HG03139 (cell line): ENCODE measurements around the gene AKAP5.

Experiments
- ATAC-seq: cut with Tn5 transposase; IDR thresholded peaks from one replicate; pipeline ENCODE4 v1.9.1; 2021; ENCODE audit not compliant: unreplicated experiment

Gene AKAP5

DNA sequence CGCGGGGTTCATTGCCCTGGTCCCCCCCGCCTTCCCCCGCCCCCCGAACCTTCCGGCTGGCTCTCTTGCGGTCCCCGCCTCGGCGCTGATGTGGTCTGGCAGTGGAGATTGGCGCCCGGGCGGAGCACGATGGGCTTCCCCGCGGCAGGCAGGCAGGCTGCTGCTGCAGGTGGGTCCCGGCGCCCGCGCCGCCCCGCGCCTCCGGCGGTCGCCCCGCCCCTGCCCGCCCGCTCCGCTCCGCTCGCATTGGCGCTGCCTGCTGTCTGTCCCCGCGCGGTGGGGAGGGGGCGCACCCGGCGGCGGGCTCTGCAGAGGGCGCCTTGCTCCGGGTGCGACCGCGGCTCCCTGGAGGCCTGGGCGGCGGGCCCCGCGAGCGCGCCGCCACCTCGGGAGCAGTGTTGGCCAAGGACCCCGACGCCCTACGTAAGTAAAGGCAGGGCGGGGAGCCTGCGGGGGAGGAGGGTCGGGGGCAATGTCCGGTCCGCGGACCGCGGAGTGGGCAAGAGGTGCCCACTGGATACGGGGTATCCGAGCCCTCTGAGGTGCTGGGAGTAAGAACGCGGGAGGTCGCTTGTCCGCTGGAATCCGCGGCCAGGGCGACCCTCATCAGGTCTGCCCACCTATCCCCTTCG lies at the start of gene AKAP5:
Gene AKAP5, plus strand, starts transcription at position 309 of the 632 bp plus-strand sequence. CDS start 2,896 bp downstream, outside the sequence.
- ATAC-seq: no peak

DNA sequence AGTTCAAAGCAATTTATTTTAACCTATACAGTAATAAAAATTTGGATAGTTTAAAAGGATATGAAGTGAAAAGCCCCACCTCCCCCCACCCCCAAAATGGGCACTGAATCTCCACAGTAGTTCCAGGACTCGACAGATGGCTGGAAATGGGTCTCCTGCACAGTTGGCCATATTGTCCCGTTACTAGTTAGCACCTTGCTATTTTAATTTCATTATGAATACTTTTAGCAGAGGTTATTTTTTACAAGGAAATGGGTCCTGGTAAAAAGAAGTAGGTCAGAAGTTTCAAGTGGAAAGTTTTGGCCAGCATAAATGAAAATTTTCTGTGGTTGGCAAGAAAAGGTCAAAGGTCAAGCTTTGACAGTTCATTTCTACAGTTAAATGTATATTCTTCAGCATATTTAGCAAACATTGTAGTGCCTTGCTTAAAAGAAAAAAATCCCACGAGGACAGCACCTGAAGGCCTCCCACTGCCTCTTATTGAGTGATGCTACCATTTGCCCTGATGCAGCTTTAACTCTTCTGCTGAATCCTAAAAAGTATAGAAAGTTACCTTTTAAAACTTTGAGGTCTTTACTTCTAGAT lies 48.9 kb upstream of the AKAP5 start:
- ATAC-seq: no peak

DNA sequence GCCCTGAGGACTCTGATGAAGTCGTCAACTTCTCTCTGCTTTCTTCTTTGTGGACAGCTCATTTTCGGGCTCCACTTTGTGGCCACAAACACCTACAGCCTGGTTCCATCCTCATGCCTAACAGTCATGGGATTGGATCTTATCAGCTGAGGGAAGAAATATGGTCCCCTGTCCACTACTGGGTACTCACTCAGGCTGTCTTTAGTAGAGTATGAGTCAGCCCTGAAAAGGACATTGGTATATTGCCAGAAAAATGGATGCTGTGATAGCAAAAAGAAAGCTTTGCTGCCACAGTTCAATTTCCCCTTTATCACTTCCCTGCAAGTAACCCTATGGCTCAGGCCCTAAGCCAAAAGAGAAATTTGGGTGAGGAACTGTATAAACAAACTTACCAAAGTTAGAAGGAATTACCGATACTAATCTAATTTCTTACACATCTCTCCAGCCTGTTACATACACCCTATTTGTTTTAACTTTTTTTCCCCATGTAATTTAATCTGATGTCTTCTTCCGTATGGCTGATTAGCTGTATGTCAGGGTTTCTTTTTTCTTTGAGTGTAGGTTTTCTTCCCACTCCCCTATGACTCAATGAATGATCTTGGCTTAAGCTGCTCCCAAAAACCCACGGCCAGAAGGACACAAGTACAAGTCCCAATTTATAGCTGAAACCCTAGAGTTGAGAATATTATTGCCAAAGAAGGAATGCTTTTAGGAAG lies 48.1 kb upstream of the AKAP5 start:
- ATAC-seq: no peak

GRCh38 chr14:64417771-64418125 lies 47.6 kb upstream of the AKAP5 start:
- ATAC-seq: no peak

DNA sequence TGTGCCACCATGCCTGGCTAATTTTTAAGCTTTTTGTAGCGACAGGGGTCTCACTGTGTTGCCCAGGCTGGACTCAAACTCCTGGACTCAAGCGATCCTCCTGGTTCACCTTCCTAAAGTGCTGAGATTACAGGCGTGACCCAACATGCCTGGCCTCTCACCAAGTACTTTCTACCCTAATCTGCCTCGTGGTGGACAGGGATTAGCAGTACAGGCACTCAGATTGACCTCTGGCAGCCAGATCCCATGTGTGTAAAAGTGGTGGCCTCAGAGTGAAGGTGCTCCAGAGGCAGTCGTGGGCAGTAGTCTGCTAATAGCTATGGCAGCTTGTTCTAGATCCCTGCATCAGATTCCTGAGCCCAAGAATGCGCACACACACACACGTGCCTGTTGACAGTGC lies 46.3 kb upstream of the AKAP5 start:
- no peak for ATAC-seq

DNA sequence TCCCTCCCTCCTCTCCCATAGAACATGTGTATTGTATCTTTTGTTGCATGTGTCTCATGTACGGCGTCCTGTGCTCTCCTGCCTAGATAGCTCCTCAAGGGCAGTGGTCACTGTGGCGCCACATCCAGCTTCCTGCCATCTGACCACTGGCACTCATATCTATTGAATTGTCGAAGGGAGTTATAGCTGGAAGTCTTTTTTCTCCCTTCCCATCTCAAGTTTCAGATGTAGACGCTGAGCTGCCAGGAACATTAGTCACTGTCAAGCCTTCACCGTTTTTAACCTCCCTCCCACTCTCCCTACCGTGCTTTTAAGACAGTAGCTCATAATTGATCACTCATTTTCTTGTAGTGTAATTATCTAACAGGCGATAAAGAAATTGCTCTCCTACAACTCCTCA lies 44.1 kb upstream of the AKAP5 start:
- no peak for ATAC-seq

DNA sequence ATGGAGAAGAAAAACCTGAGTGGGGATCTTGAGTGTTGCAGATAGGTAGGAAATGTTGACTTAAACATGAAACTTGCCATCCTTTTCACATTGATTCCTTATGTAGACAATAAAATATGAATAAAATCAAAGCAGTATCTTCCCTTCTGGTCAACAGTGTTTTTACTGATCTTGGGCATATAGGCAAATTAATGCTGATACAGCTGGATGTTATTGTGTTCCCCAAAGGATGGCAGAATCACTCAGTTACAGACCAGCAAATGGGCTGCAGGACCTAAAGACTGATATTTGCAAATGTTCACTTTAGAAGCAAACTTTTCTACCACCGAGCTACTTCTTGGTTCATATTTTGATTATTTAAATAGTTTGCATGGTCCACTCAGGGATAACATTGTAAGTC lies 43.3 kb upstream of the AKAP5 start:
- no peak for ATAC-seq

- ATAC-seq: no peak
These were observed 42.5 kb upstream of the AKAP5 start for GRCh38 chr14:64422756-64423155.

- no peak for ATAC-seq
These were observed 41.3 kb upstream of the AKAP5 start for GRCh38 chr14:64423987-64424386.

GRCh38 chr14:64434528-64434927 lies 30.8 kb upstream of the AKAP5 start:
- no peak for ATAC-seq

GRCh38 chr14:64438181-64438841 lies 27.0 kb upstream of the AKAP5 start:
- no peak for ATAC-seq

GRCh38 chr14:64439141-64439540 lies 26.2 kb upstream of the AKAP5 start:
- no peak for ATAC-seq

DNA sequence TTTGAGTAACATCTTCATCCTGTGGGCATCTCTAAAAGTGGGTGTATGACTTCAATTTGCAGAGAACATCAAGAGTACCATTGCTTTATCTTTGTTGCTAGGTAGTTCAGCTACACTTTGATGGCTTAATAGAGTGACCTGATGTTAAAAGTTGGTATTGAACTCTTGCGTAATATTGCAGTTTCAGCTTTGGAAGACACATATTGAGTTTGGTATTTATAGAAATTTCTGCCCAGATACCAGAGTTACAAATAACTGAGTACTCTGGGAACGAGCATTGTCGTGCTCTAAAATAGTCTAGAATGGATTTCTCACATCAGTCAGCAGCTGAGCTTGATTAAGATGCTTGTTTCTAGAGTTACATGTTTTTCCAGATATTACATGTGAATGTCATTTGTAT lies 24.8 kb upstream of the AKAP5 start:
- ATAC-seq: no peak

- ATAC-seq: no peak
These were observed 22.9 kb upstream of the AKAP5 start for GRCh38 chr14:64442300-64442988.

GRCh38 chr14:64444140-64444539 lies 21.2 kb upstream of the AKAP5 start:
- ATAC-seq: no peak

DNA sequence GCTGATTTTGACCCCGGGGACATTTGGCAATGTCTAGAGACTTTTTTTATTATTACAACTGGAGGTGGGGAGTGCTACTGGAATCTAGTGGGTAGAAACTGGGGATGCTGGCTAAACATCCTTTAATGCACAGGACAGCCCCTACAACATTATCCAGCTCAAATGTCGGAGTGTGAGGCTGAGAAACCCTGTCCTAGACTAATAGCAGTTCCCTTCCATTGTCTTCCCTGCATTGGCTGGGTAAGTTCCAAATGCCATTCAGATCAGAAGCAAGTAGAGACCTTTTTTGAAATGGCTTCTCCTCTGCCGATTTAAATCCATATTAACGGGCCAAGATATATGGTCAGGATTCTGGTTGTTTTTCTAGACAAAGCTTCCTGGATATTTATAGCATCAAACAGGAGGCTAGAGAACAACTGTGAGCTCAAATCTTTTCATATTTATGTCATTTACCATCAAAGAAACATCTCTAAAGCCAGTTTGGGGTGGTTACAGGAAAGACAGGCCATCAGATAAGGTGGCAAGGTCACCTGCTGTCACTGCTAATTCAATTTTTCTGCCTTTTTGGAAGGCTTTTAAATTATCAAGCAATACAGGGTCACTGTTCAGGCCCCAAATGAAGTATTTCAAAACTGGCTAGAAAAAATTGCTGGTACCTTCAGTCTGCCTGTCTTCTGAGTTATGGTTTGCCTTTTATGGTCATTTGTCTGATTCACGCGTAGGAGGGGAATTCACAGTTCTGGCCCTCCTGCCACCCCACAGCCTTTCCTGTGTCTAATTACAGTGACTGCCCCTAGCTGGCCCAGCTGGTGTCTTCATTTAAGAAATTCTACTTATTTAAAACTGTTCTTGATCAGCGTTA lies 20.1 kb upstream of the AKAP5 start:
- peak; percentile 97 for ATAC-seq

DNA sequence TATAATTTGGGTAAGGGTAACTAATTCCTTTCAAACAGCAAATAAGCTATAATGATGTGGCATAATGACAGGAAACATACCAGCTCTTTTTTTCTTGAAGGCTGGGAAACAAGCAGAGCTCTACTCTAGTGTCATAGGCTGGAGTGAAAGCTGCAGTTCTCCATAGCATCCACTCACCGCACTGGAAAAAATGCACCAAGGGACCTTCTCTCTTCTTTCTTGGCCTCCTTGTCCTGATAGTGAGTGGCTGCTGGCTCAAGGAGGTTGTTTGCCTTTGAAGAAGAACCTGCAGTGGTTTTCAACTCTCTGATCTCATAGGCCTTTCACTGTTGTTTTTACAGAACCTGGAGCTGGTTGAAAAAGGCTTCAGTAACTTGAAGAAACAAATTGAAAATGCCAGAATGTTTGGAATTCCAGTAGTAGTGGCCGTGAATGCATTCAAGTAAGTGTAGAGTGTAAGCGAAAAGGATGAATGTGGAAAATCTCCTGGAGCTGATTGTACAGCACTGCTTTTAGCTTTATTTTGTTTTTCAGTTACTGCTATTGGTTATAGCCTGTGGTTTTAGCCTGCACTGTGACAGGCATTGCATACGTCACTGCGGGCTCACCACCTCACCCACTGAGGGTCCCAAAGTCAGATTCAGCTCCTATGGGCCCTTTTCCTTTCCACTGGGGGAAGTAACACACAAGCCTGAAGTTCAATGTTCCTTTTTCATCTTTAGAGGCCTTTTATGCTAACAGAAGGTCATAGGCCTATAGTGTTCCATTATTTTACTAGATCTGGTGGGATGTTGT lies 17.2 kb upstream of the AKAP5 start:
- ATAC-seq: no peak

GRCh38 chr14:64450255-64450654 lies 15.0 kb upstream of the AKAP5 start:
- ATAC-seq: no peak

DNA sequence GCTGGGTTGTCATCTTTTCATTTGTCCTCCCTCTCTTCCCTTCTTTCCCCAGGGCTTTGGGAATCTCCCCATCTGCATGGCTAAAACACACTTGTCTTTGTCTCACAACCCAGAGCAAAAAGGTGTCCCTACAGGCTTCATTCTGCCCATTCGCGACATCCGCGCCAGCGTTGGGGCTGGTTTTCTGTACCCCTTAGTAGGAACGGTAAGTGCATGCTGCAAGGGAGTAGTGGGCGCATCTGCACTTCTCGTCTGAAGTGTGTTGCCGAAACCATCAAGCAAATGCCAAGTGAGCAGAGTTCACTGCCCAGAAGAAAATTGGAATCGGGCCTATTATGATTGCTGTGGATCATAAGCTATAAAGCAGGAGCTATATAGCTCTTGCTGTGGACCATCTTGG lies 10.6 kb upstream of the AKAP5 start:
- no peak for ATAC-seq
